Fibroblast of lung (primary cell): ENCODE data around the gene TTI1. TPM values are rescaled to one million over a fixed set of nuclear protein-coding genes. Genes with fewer than 3 reads are reported as not detected.

Source experiments
- DNase-seq, 2 donors: peaks; one replicate each; pipeline versions ENCODE4 v3.0.0 to v3.0.0-alpha.2; 2010; ENCODE audit warnings: low read depth in 2 of 2
- H2AFZ ChIP-seq: 2 replicates; pipeline ENCODE4 v1.5.1; 2012; ENCODE audit warnings: low read length, control low read depth, inconsistent platforms
- H3K27ac ChIP-seq: 2 replicates; pipeline ENCODE4 v1.5.1; 2011; ENCODE audit warnings: low read length, control low read depth; ENCODE audit not compliant: insufficient read depth
- H3K27me3 ChIP-seq: 2 replicates; pipeline ENCODE4 v1.5.1; 2011; ENCODE audit warnings: mild to moderate bottlenecking, low read length; ENCODE audit not compliant: control insufficient read depth, insufficient read depth
- H3K36me3 ChIP-seq: 2 replicates; pipeline ENCODE4 v1.5.1; 2011; ENCODE audit warnings: low read length; ENCODE audit not compliant: control insufficient read depth, insufficient read depth
- H3K4me1 ChIP-seq: 2 replicates; pipeline ENCODE4 v1.5.1; 2011; ENCODE audit warnings: low read length; ENCODE audit not compliant: control insufficient read depth, insufficient read depth; ENCODE audit errors: extremely low read depth
- H3K4me2 ChIP-seq: 2 replicates; pipeline ENCODE4 v1.5.1; 2011; ENCODE audit warnings: low read length, control low read depth; ENCODE audit not compliant: insufficient read depth; ENCODE audit errors: extremely low read depth
- H3K4me3 ChIP-seq, 4 experiments: fragments of 200-600 bp in 1 of 4; sonication (generic) in 1 of 4; replicated peaks in 1 of 4; 2 replicates each; pipeline ENCODE4 v1.5.1; 2011 to 2016; ENCODE audit warnings: low read length in 4 of 4, low read depth in 3 of 4, mild to moderate bottlenecking in 3 of 4, control low read depth in 2 of 4, inconsistent platforms in 1 of 4, mixed read lengths in 1 of 4; ENCODE audit not compliant: insufficient read depth in 1 of 4; ENCODE audit errors: control extremely low read depth in 1 of 4
- H3K79me2 ChIP-seq: 2 replicates; pipeline ENCODE4 v1.5.1; 2012; ENCODE audit warnings: mild to moderate bottlenecking, low read length, inconsistent platforms; ENCODE audit not compliant: control insufficient read depth, insufficient read depth
- H3K9ac ChIP-seq: 2 replicates; pipeline ENCODE4 v1.5.1; 2011; ENCODE audit warnings: mild to moderate bottlenecking, low read length, control low read depth; ENCODE audit not compliant: insufficient read depth
- H3K9me3 ChIP-seq: 2 replicates; pipeline ENCODE4 v1.5.1; 2012; ENCODE audit warnings: low read depth, low read length; ENCODE audit not compliant: control insufficient read depth, insufficient read depth
- H4K20me1 ChIP-seq: 2 replicates; pipeline ENCODE4 v1.5.1; 2011; ENCODE audit warnings: low read length; ENCODE audit not compliant: control insufficient read depth, insufficient read depth; ENCODE audit errors: extremely low read depth
- EZH2 ChIP-seq: IDR thresholded peaks from 2 replicates; pipeline ENCODE4 v1.5.1; 2012; ENCODE audit warnings: low read length, control low read depth, mild to moderate bottlenecking; ENCODE audit errors: missing control alignments
- polyA plus RNA-seq, 2 donors: library from polyadenylated mRNA; depleted of rRNA in 1 of 2; stranded (reverse) in 1 of 2; unstranded in 1 of 2; fragments of >200 nt; gene quantifications; 2 replicates each; pipeline ENCODE4 v1.2.1, GENCODE V29; 2011 to 2012; ENCODE audit warnings: missing spikeins in 1 of 2
- total RNA-seq: library from RNA; depleted of rRNA; stranded (reverse); fragments of >200 nt; gene quantifications from 2 replicates; pipeline ENCODE4 v1.2.1, GENCODE V29; 2014
- TF ChIP-seq, protein P1 (sequence below), 2 donors: IDR thresholded peaks in 1 of 2; conservative IDR thresholded peaks in 1 of 2; 1 replicate in 1 of 2; 2 replicates in 1 of 2; pipeline ENCODE4 v1.5.1; 2011 to 2012; ENCODE audit warnings: low read length in 2 of 2, control low read depth in 1 of 2, inconsistent platforms in 1 of 2, low read depth in 1 of 2, mild to moderate bottlenecking in 1 of 2

Gene TTI1
- total and polyA plus RNA-seq, 2 donors (not counting 1 experiment from before 2014, with no cell fraction given), result 12.6 to 20.0 TPM

DNA sequence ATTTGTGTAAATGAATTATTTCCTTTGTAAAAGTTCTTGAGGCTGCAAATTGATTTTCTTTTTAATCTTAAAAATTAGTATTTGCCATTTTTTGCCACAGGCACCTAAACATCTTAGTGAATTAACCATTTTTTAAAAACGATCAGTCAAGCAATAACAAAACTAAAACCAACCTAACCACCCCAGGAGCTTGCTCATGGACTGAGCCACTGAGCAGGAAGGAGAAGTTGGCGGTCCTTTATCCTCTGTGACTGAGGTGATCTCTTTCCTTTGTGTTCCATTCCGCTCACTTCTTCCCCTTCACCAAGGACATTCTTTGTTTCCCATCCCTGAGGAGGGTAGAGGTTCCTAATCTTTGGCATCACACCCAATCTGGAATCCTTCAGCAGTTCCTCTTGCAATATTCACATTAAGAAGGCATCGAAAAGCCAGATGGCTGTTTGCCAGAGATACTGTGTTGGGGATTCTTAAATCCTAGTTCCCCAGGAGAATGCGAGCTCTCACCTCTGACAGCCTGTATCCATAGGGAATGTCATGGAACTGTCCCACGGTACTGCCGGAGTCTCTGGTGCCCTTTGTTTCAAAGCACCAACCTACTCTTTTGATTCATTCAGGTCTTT, 30.8 kb upstream of the TTI1 start:
- Histone ChIP-seq H3K9me3 (no peaks in the 10 kb centered on the region), H3K27me3 (no peaks in the 10 kb centered on the region), H4K20me1 (no peaks in the 10 kb centered on the region), H3K4me1 (no peaks in the 10 kb centered on the region), H3K79me2 (no peaks in the 10 kb centered on the region), H3K4me2 (no peak overlapping the region), H3K36me3 (peaks cover 18% of the 10 kb centered on the region), H3K27ac (no peak overlapping the region), H2AFZ (no peak overlapping the region), H3K9ac (no peak overlapping the region), H3K4me3 (no peak overlapping the region)
- no peak for DNase-seq
- TF ChIP-seq, protein P1, sequence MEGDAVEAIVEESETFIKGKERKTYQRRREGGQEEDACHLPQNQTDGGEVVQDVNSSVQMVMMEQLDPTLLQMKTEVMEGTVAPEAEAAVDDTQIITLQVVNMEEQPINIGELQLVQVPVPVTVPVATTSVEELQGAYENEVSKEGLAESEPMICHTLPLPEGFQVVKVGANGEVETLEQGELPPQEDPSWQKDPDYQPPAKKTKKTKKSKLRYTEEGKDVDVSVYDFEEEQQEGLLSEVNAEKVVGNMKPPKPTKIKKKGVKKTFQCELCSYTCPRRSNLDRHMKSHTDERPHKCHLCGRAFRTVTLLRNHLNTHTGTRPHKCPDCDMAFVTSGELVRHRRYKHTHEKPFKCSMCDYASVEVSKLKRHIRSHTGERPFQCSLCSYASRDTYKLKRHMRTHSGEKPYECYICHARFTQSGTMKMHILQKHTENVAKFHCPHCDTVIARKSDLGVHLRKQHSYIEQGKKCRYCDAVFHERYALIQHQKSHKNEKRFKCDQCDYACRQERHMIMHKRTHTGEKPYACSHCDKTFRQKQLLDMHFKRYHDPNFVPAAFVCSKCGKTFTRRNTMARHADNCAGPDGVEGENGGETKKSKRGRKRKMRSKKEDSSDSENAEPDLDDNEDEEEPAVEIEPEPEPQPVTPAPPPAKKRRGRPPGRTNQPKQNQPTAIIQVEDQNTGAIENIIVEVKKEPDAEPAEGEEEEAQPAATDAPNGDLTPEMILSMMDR (conservative IDR thresholded peaks at IDR 0.05 in 1 of 2, IDR thresholded peaks at IDR 0.05 in 1 of 2; ENCODE audit: low read depth in 1 of 2, low read length in 2 of 2), result no peak

GRCh38 chr20:38062890-38063289, 29.6 kb upstream of the TTI1 start:
- Histone ChIP-seq H4K20me1 (no peaks in the 10 kb centered on the region), H3K9me3 (no peaks in the 10 kb centered on the region), H3K79me2 (no peaks in the 10 kb centered on the region), H3K4me2 (no peak overlapping the region), H3K27ac (no peak overlapping the region), H2AFZ (no peak overlapping the region), H3K9ac (no peak overlapping the region), H3K4me3 (no peak overlapping the region), H3K4me1 (no peaks in the 10 kb centered on the region), H3K36me3 (peaks cover 19% of the 10 kb centered on the region), H3K27me3 (no peaks in the 10 kb centered on the region)
- no peak for DNase-seq
- TF ChIP-seq EZH2, result no peak
- TF ChIP-seq, protein P1 (conservative IDR thresholded peaks at IDR 0.05 in 1 of 2, IDR thresholded peaks at IDR 0.05 in 1 of 2; ENCODE audit: low read depth in 1 of 2, low read length in 2 of 2), result no peak

DNA sequence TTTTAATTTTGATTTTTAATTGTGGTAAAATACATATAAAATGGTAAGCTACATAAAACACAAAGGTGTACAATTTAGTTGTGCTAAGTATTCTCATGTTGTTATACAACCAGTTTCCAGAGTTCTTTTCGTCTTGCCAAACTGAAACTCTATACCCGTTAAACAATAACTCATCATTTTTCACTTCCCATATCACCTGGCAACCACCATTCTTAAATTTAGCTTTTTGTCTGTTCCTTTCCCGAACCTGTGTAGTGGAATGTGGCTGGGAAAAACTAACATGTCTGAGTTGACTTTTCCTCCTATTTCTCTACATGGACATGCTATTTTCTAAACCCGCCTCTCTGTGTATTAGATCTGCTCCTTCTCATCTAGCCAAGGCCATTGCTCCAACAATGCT, 27.9 kb upstream of the TTI1 start:
- H2AFZ ChIP-seq, result no peak overlapping the region
- no peaks in the 10 kb centered on the region for H4K20me1 ChIP-seq
- no peaks in the 10 kb centered on the region for H3K79me2 ChIP-seq
- no peaks in the 10 kb centered on the region for H3K9me3 ChIP-seq
- no peaks in the 10 kb centered on the region for H3K4me1 ChIP-seq
- H3K9ac ChIP-seq, result no peak overlapping the region
- TF ChIP-seq EZH2, result no peak
- TF ChIP-seq, protein P1 (conservative IDR thresholded peaks at IDR 0.05 in 1 of 2, IDR thresholded peaks at IDR 0.05 in 1 of 2; ENCODE audit: low read depth in 1 of 2, low read length in 2 of 2), result no peak
- H3K36me3 ChIP-seq, result peaks cover 12% of the 10 kb centered on the region
- H3K4me3 ChIP-seq, result no peak overlapping the region
- no peak for DNase-seq
- H3K27ac ChIP-seq, result no peak overlapping the region
- no peak overlapping the region for H3K4me2 ChIP-seq
- no peaks in the 10 kb centered on the region for H3K27me3 ChIP-seq
